ENCODE measurements around the gene SLC66A2.
"Not testable (repeated sequence)": the region's sequence is repeated elsewhere in the genome, so short reads cannot be mapped to it uniquely, and the experiment has no call there.

Gene SLC66A2

GRCh38 chr18:79951545-79952455 lies at the start of gene SLC66A2:
Gene SLC66A2, minus strand, starts transcription at chr18:79951653. Its CDS starts 727 bp downstream, at chr18:79950926.
- DNase-seq (ENCODE audit: low read depth): no peak

DNA sequence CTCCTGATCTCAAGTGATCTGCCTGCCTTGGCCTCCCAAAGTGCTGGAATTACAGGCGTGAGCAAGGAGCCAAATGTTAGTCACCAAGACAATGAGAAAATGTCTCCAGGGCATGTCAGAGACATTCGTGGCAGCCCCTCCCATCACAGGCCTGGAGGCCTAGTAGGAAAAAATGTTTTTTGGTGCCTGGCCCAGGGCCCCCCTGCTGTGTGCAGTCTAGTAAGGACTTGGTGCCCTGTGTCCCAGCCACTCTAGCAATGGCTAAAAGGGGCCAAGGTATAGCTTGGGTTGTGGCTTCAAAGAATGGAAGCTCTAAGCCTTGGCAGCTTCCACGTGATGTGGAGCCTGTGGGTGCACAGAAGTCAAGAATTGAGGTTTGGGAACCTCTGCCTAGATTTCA lies 49.4 kb upstream of the SLC66A2 start:
- no peak for DNase-seq (ENCODE audit: low read depth)

DNA sequence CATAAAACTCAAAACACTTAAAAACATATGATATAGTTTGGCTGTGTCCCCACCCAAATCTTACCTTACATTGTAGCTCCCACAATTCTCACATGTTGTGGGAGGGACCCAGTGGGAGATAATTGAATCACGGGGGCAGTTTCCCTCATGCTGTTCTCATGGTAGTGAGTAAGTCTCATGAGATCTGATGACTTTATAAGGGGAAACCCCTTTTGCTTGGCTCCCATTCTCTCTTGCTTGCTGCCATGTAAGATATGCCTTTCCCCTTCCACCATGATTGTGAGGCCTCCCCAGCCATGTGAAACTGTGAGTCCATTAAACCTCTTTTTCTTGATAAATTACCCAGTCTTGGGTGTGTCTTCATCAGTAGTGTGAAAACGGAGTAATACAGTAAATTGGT lies 48.2 kb upstream of the SLC66A2 start:
- DNase-seq (ENCODE audit: low read depth): not testable (repeated sequence)

GRCh38 chr18:79991494-79991893 lies 40.0 kb upstream of the SLC66A2 start:
- no peak for DNase-seq (ENCODE audit: low read depth)

DNA sequence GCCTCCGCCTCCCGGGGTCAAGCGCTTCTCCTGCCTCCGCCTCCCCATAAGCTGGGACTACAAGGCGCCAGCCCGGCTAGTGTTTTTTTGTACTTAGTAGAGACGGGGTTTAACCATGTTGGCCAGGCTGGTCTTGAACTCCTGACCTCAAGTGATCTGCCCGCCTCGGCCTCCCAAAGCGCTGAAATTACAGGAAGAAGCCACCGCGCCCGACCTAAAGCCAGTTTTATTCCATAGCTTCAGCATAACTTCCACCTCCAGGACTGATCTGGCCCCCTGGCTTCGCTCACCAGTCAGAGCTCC lies 37.7 kb upstream of the SLC66A2 start:
- DNase-seq (ENCODE audit: low read depth): no peak

DNA sequence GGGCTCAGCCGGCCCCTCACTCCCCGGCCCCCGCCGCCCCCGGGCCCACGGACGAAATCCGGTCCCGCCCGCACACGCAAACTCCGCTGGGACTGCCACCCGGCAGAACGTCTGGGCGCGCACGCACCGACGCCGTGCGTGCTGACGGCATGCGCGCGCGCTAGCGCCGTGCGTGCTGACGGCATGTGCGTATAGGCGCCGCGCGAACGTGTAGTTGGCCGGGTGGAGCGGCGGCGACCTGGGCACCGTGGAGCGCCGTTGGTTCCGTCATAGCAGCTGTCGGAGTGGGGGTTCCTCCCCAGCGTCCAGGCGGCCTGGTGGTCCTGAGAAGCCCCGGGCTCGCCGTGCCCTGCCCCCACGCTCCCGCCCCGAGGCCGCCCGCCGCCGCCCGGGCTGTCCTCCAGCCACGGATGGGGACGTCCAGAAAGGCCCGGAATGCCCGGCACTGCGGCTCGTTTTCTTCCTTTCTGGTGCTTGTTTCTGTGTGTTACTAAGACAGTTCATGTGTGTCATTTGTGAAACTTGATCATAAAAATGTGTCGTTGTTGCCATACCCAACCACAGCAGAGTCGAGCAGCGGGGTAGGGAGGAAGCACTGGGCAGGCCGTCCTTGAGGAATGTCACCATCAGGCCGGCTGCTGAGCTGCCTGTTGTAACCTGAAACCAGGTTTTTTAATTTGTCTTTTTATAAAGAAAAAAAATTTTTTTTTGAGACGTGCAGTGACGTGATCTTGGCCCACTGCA lies 37.2 kb upstream of the SLC66A2 start, which contains the start of gene TXNL4A:
Gene TXNL4A, minus strand, starts transcription at position 113 of the 744 bp plus-strand sequence. CDS start 171 bp downstream, outside the sequence.
- no peak for DNase-seq (ENCODE audit: low read depth)

DNA sequence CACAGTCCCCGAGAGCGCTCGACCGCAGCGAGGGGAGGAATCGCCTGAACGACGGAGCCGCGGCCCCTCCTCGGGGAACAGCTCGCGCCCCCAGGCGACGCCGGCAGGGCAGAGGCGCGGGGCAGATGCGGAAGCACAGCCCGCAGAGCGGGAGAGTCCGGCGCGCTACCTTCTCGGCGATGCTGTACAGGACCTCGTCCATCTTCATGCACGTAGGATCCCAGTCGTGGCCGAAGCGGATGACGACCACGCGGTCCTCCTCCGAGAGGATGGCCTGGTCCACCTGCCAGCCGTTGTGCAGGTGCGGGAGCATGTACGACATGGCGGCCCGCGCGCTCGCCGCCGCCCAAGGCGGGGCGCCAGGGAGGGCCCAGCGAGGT lies 36.6 kb upstream of the SLC66A2 start:
- DNase-seq (ENCODE audit: low read depth): no peak

GRCh38 chr18:79987566-79987965 lies 36.1 kb upstream of the SLC66A2 start:
- DNase-seq (ENCODE audit: low read depth): no peak

DNA sequence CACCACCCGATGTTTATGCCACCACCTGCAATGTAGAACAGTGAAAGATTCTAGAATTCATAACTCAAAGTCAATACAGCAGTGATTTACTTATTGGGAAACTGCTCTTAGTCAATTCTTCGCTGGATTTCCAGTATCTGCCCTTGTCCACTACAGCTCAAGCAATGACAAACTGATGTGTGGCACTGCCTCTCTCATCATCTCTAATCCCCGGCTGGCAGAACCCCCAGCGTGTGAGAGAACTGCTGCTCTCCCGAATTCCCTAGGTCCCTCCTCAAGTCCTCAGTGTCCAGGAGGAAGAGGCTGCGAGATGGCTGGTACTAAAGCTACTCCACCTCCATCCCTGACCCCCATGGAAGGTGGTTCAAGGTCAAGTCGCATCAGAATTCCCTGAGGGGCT lies 35.3 kb upstream of the SLC66A2 start:
- no peak for DNase-seq (ENCODE audit: low read depth)

GRCh38 chr18:79985172-79985571 lies 33.7 kb upstream of the SLC66A2 start:
- no peak for DNase-seq (ENCODE audit: low read depth)

DNA sequence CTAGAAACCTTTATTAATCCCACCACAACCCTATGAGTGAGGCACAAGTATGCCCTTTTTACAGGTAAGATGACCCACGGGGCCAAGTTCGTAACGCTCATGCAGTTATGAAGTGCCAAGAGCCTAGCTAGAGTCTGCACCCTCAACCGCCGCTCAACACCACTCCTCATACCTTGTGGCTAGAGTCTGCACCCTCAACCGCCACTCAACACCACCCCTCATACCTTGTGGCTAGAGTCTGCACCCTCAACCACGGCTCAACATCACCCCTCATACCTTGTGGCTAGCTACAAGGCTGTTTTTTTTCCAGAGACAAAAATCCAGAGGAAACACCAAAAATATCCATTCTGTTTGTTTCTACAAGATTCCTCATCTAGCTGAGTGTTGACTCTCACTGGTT lies 32.3 kb upstream of the SLC66A2 start:
- no peak for DNase-seq (ENCODE audit: low read depth)

DNA sequence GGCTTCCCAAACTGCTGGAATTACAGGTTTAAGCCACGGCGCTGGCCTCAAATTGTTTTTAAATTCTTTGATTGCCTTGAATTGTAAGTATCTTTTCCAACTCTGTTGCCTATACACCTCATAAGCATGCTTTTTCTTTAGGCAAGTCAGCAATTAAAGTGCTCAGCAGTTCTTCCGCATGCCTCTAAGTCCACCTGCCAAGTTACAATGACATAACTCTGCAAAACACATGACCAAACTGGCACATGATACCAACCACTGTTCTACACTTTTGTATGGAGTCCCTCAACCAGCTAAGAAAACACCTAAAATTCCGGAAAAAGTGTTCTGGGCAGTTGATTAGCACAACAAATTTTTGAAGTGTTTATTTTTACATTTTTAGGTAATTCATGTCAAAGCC lies 31.8 kb upstream of the SLC66A2 start:
- no peak for DNase-seq (ENCODE audit: low read depth)

GRCh38 chr18:79982736-79983135 lies 31.3 kb upstream of the SLC66A2 start:
- no peak for DNase-seq (ENCODE audit: low read depth)

- DNase-seq (ENCODE audit: low read depth): no peak
These were observed 29.1 kb upstream of the SLC66A2 start for GRCh38 chr18:79980585-79980984.

DNA sequence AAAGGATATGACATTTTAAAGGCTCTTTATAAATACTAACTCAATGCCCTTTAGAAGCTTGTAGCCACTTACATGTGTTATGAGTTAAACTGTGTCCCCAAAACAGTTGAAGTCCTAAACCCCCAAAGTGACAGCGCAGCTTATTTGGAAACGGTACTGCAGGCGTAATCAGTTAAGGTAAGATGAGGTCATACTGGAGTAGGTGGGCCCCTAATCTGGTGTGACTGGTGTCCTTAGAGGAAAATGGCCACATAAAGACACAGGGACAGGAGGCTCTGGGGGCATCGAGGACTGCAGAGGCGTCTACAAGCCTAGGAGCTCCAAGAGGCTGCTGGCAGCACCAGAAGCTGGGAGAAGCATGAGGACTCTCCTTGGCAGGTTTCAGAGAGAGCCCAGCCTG lies 28.4 kb upstream of the SLC66A2 start:
- DNase-seq (ENCODE audit: low read depth): no peak

- no peak for DNase-seq (ENCODE audit: low read depth)
These were observed 24.7 kb upstream of the SLC66A2 start for GRCh38 chr18:79975985-79976680.

DNA sequence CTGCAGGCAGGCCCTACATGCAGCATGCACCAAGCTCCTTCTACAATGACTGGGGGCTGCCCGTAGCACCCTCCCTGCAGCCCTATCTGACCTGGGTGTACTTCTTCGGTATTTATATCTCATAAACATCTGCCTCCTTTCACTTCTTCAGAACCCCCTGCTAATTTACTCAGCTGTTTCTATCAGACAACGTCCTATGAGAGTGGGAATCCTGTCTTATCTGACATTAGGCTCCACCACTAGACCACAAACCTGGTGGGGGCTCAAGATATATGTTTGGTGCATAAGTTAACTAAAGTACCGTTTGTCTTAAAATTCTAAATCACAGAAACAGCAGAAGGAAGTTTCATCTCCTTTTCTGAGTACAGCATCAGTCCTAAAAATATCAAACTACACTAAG lies 23.6 kb upstream of the SLC66A2 start:
- DNase-seq (ENCODE audit: low read depth): no peak

DNA sequence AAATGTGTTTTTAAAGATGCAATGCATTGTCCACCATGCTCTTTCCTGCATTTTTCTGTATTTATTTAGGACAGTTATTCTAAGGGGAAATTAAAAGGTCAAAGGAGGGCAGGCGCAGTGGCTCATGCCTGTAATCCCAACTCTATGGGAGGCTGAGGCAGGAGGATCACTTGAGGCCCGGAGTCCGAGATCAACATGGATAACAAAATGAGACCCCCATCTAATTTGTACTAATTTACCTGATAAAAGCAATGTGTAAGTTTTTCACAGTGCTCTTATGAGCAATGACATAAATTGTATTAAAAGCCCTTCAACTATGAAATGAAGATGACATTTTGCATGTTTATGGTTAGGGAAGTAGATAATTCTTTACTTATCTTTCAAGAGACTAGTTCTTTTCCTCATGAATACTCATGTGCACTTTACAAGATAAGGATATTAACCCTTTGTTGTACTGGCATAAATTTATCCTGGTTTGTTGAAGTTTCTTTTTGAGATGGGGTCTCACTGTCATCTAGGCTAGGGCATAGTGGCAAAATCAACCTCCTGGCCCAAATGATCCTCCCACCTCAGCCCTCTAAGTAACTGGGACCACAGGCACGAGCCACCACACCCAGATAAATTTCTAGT lies 22.7 kb upstream of the SLC66A2 start:
- DNase-seq (ENCODE audit: low read depth): no peak

GRCh38 chr18:79973517-79973916 lies 22.1 kb upstream of the SLC66A2 start:
- no peak for DNase-seq (ENCODE audit: low read depth)

- DNase-seq (ENCODE audit: low read depth): no peak
These were observed 21.3 kb upstream of the SLC66A2 start for GRCh38 chr18:79972720-79973119.

DNA sequence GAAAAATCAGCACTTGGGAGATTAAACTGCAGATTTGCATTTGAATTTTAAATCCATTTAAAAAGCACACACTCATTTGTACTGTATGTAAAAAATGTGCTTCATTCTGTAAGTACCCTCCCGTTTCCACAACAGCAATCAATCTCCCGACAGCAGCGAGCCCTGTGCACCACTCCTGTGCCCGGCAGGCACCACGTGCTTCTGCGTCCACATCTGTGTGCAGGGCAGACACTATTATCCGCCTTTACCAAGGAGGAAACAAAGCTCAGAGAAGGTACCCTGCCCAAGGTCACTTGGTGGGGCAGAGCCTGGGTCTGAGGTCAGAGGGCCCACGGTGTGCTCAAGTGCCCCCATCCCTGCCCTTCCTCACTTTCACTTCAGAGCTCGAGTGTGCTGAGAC lies 20.5 kb upstream of the SLC66A2 start:
- DNase-seq (ENCODE audit: low read depth): no peak

DNA sequence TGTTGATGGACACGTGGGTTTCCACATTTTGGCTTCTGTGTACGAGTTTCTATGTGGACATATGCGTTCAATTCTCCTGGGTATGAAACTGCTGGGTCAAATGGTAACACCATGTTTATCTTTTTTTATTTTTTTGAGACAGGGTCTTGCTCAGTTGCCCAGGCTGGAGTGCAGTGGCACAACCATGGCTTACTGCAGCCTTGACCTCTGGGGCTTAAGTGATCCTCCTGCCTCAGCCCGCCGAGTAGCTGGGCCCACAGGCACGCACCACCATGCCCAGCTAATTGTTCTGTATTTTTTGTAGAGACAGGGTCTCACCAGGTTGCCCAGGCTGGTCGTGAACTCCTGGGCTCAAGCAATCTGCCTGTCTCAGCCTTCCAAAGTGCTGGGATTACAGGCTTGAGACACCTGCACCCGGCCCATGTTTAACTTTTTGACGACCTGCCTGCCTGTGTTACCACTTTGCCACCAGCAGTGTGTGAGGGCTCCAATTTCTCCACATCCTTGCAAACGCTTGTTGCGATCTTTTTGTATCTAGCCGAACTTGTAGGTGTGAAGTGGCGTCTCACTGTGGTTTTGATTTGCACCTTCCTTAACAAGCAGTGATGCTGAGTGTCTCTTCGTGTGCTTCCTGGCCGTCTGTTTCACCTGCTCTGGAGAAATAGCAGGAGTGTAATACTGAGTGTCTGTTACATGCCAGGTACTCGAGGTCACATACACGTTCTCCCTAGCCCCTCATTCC lies 19.9 kb upstream of the SLC66A2 start:
- no peak for DNase-seq (ENCODE audit: low read depth)

Data from non-pigmented ciliary epithelial cell (primary cell).